Suprapubic skin (tissue), 3 donors: ENCODE data around the gene MED12L.

Source experiments
- CTCF ChIP-seq, 2 donors: fragments of 200-600 bp in 1 of 2; fragments of 450-650 bp in 1 of 2; sonication (generic) in 1 of 2; IDR thresholded peaks; one replicate each; pipeline ENCODE4 v1.5.1; 2016 to 2019; ENCODE audit warnings: antibody characterized with exemption in 2 of 2, mild to moderate bottlenecking in 1 of 2, moderate library complexity in 1 of 2
- POLR2AphosphoS5 ChIP-seq, 3 donors: sonication (generic); formaldehyde crosslinking; IDR thresholded peaks; one replicate each; pipeline ENCODE4 v1.6.1; 2017; ENCODE audit warnings: antibody characterized with exemption in 3 of 3

GRCh38 chr3:151093905-151094304 lies 8.4 kb downstream of the MED12L start:
- TF ChIP-seq CTCF (IDR thresholded peaks at IDR 0.05) (no peak), POLR2AphosphoS5 (IDR thresholded peaks at IDR 0.05) (no peak)
